Skeletal muscle cell (primary cell): ENCODE results near the gene ASCL2.
"Not testable (repeated sequence)": the region's sequence is repeated elsewhere in the genome, so short reads cannot be mapped to it uniquely, and the experiment has no call there.

Source experiments
- DNase-seq: peaks from one replicate; pipeline ENCODE4 v3.0.0-alpha.2; 2010; ENCODE audit warnings: low read depth
- H3K4me3 ChIP-seq: 2 replicates; pipeline ENCODE4 v1.5.1; 2011; ENCODE audit warnings: low read depth, mild to moderate bottlenecking, control low read depth, low read length, moderate library complexity

Gene ASCL2

GRCh38 chr11:2298795-2299761 lies 28.7 kb upstream of the ASCL2 start:
- DNase-seq = no peak
- no peak overlapping the region for H3K4me3 ChIP-seq

- no peak overlapping the region for H3K4me3 ChIP-seq
- no peak for DNase-seq
These were observed 27.9 kb upstream of the ASCL2 start for GRCh38 chr11:2298131-2298794.

GRCh38 chr11:2297623-2298030 lies 27.2 kb upstream of the ASCL2 start:
- no peak for DNase-seq
- no peak overlapping the region for H3K4me3 ChIP-seq

- no peak overlapping the region for H3K4me3 ChIP-seq
- DNase-seq = no peak
These were observed 26.7 kb upstream of the ASCL2 start for GRCh38 chr11:2296913-2297622.

GRCh38 chr11:2295971-2296912 lies 25.9 kb upstream of the ASCL2 start:
- no peak for DNase-seq
- no peak overlapping the region for H3K4me3 ChIP-seq

- DNase-seq = no peak
- no peak overlapping the region for H3K4me3 ChIP-seq
These were observed 24.5 kb upstream of the ASCL2 start for GRCh38 chr11:2294926-2295290.

- no peak overlapping the region for H3K4me3 ChIP-seq
- DNase-seq = no peak
These were observed 23.9 kb upstream of the ASCL2 start for GRCh38 chr11:2293984-2294925.

- no peak overlapping the region for H3K4me3 ChIP-seq
- DNase-seq = no peak
These were observed 23.2 kb upstream of the ASCL2 start for GRCh38 chr11:2293531-2293971.

- H3K4me3 ChIP-seq = no peak overlapping the region
- no peak for DNase-seq
These were observed 20.0 kb upstream of the ASCL2 start for GRCh38 chr11:2290351-2290841.

GRCh38 chr11:2289859-2290258 lies 19.5 kb upstream of the ASCL2 start:
- no peak for DNase-seq
- H3K4me3 ChIP-seq = no peak overlapping the region

- DNase-seq = no peak
- H3K4me3 ChIP-seq = no peak overlapping the region
These were observed 19.0 kb upstream of the ASCL2 start for GRCh38 chr11:2289350-2289749.

GRCh38 chr11:2287091-2287490 lies 16.7 kb upstream of the ASCL2 start:
- H3K4me3 ChIP-seq = no peak overlapping the region
- no peak for DNase-seq

- not testable (repeated sequence) for H3K4me3 ChIP-seq, DNase-seq
These were observed 16.0 kb upstream of the ASCL2 start for GRCh38 chr11:2286350-2286749.

GRCh38 chr11:2280208-2280607 lies 9.8 kb upstream of the ASCL2 start:
- no peak overlapping the region for H3K4me3 ChIP-seq
- no peak for DNase-seq

- DNase-seq = no peak
- H3K4me3 ChIP-seq = no peak overlapping the region
These were observed 7.6 kb upstream of the ASCL2 start for GRCh38 chr11:2277933-2278523.

- H3K4me3 ChIP-seq = no peak overlapping the region
- DNase-seq = no peak
These were observed 6.6 kb upstream of the ASCL2 start for GRCh38 chr11:2277008-2277346.

GRCh38 chr11:2276280-2277007 lies 6.1 kb upstream of the ASCL2 start:
- no peak for DNase-seq
- no peak overlapping the region for H3K4me3 ChIP-seq
